Testis (tissue), 3 donors: Measurements from ENCODE around the gene SIRT7. TPM values are rescaled to one million over a fixed set of nuclear protein-coding genes. Genes with fewer than 3 reads are reported as not detected.

Source experiments
- DNase-seq: peaks from one replicate; pipeline ENCODE4 v3.0.0-alpha.2; 2019
- H3K27ac ChIP-seq, 2 donors: fragments of 200-600 bp; sonication (generic); one replicate each; pipeline ENCODE4 v1.5.1; 2019
- H3K27me3 ChIP-seq: fragments of 200-600 bp; sonication (generic); one replicate; pipeline ENCODE4 v1.5.1; 2019
- H3K36me3 ChIP-seq: fragments of 200-600 bp; sonication (generic); one replicate; pipeline ENCODE4 v1.5.1; 2017; ENCODE audit warnings: low read depth; ENCODE audit errors: missing control alignments
- H3K4me1 ChIP-seq: fragments of 200-600 bp; sonication (generic); one replicate; pipeline ENCODE4 v1.5.1; 2019
- H3K4me3 ChIP-seq, 2 donors: fragments of 200-600 bp; sonication (generic); one replicate each; pipeline ENCODE4 v1.5.1; 2017 to 2019
- H3K9me3 ChIP-seq: fragments of 200-600 bp; sonication (generic); one replicate; pipeline ENCODE4 v1.5.1; 2017
- CTCF ChIP-seq, 3 experiments: fragments of 450-650 bp in 2 of 3; fragments of 200-600 bp in 1 of 3; sonication (generic) in 1 of 3; IDR thresholded peaks; one replicate each; pipeline ENCODE4 v1.5.1; 2016 to 2019; ENCODE audit warnings: antibody characterized with exemption in 3 of 3, mild to moderate bottlenecking in 2 of 3, moderate library complexity in 1 of 3
- POLR2A ChIP-seq: fragments of 450-650 bp; IDR thresholded peaks from one replicate; pipeline ENCODE4 v1.6.1; 2017; ENCODE audit warnings: antibody characterized with exemption, mild to moderate bottlenecking, moderate library complexity
- WGBS, 2 donors: methylation state at CpG; one replicate each; pipeline ENCODE4 v1.1.5; 2018; 5-methylcytosine and 5-hydroxymethylcytosine counted together
- intact Hi-C: fragments of 100-400 bp; cut with DNase I; formaldehyde crosslinking; loops from one replicate; pipeline ENCODE4 v1.15.1; 2023; ENCODE audit warnings: low total_unique reads
- polyA plus RNA-seq: library from polyadenylated mRNA; stranded (reverse); fragments of 350-450 nt; fragmentation: Illumina TruSeq; extraction: RNeasy Lipid Tissue Mini Kit (QIAGEN cat#74804); gene quantifications from one replicate; pipeline ENCODE4 v1.2.3, GENCODE V29; 2014; ENCODE audit warnings: low read depth, low replicate concordance; ENCODE audit not compliant: insufficient read depth
- total RNA-seq, 2 donors: library from RNA; depleted of rRNA; stranded (reverse); fragments of >200 nt; gene quantifications; one replicate each; pipeline ENCODE4 v1.2.3, GENCODE V29; 2016

SIRT7 gene
- total and polyA plus RNA-seq, 3 donors from 2014 or later = 34.1 to 59.3 (median 48.4) TPM

GRCh38 chr17:81905993-81906392 lies 12.0 kb downstream of the SIRT7 start:
- no peaks in the 10 kb centered on the region for H3K27me3 ChIP-seq
- H3K9me3 ChIP-seq = no peaks in the 10 kb centered on the region
- H3K36me3 ChIP-seq = no peaks in the 10 kb centered on the region
- no peak overlapping the region for H3K4me3 ChIP-seq
- peaks cover 13% of the 10 kb centered on the region for H3K4me1 ChIP-seq
- no peak for DNase-seq
- intact Hi-C loops = no loop called here
- WGBS, 2 donors = 94% methylated on average over 7 of the region's 10 CpGs; no CpG with 5 or more reads in 1 of the 2 donors
- H3K27ac ChIP-seq = no peak overlapping the region
- no peak for TF ChIP-seq CTCF (IDR thresholded peaks at IDR 0.05)
- TF ChIP-seq POLR2A = no peak

GRCh38 chr17:81905424-81905875 lies 12.5 kb downstream of the SIRT7 start:
- whole genome bisulfite sequencing, 2 donors = 89 to 96% methylated on average over 8 to 16 of the region's 16 CpGs
- intact Hi-C loops = no loop called here
- H3K36me3 ChIP-seq = no peaks in the 10 kb centered on the region

GRCh38 chr17:81904600-81905423 lies 13.2 kb downstream of the SIRT7 start:
- Histone ChIP-seq H3K4me1 (peaks cover 6% of the 10 kb centered on the region), H3K9me3 (no peaks in the 10 kb centered on the region), H3K4me3 (no peak overlapping the region), H3K36me3 (no peaks in the 10 kb centered on the region), H3K27me3 (no peaks in the 10 kb centered on the region), H3K27ac (no peak overlapping the region)
- no peak for DNase-seq
- intact Hi-C loops = no loop called here
- 95% methylated on average over 16 to 27 of the region's 28 CpGs for WGBS, 2 donors
- TF ChIP-seq CTCF (IDR thresholded peaks at IDR 0.05) = no peak
- TF ChIP-seq POLR2A = no peak

More at GRCh38 chr17:81905424-81905875, 12.5 kb downstream of the SIRT7 start:
- DNase-seq = no peak
- H3K4me3 ChIP-seq = no peak overlapping the region
- no peaks in the 10 kb centered on the region for H3K27me3 ChIP-seq
- no peaks in the 10 kb centered on the region for H3K9me3 ChIP-seq
- H3K27ac ChIP-seq = no peak overlapping the region
- TF ChIP-seq POLR2A = no peak
- no peak for TF ChIP-seq CTCF (IDR thresholded peaks at IDR 0.05)
- H3K4me1 ChIP-seq = peaks cover 11% of the 10 kb centered on the region

GRCh38 chr17:81903896-81904599 lies 13.9 kb downstream of the SIRT7 start:
- DNase-seq = no peak
- Histone ChIP-seq H3K27me3 (no peaks in the 10 kb centered on the region), H3K4me1 (peaks cover 6% of the 10 kb centered on the region), H3K9me3 (no peaks in the 10 kb centered on the region), H3K27ac (no peak overlapping the region), H3K36me3 (no peaks in the 10 kb centered on the region), H3K4me3 (no peak overlapping the region)
- WGBS, 2 donors = 92 to 93% methylated on average over 18 to 24 of the region's 24 CpGs
- no peak for TF ChIP-seq CTCF (IDR thresholded peaks at IDR 0.05)
- TF ChIP-seq POLR2A = no peak
- intact Hi-C loops = no loop called here
